Psoas muscle (tissue), 8 donors: Measurements from ENCODE around the gene AADACL4. TPM values are rescaled to one million over a fixed set of nuclear protein-coding genes. Genes with fewer than 3 reads are reported as not detected.

Experiments used
- ATAC-seq, 4 donors: fragments of 200-7000 bp; cut with Tn5 transposase; one replicate each; pipeline ENCODE4 v1.9.1; 2020; ENCODE audit warnings: moderate library complexity in 3 of 4, mild to moderate bottlenecking in 2 of 4
- DNase-seq, 2 donors: peaks; one replicate each; pipeline ENCODE4 v3.0.0-alpha.2; 2020
- H3K27ac ChIP-seq: fragments of 200-600 bp; one replicate; pipeline ENCODE4 v1.8.0; 2022
- H3K27me3 ChIP-seq, 3 donors: fragments of 200-600 bp in 1 of 3; one replicate each; pipeline versions ENCODE4 v1.6.1 to v1.8.0; 2013 to 2022; ENCODE audit warnings: low read length in 2 of 3, mild to moderate bottlenecking in 2 of 3, moderate library complexity in 1 of 3; ENCODE audit not compliant: insufficient read depth in 3 of 3
- H3K36me3 ChIP-seq, 2 donors: fragments of 200-600 bp in 1 of 2; one replicate each; pipeline versions ENCODE4 v1.6.1 to v1.8.0; 2013 to 2022; ENCODE audit warnings: low read depth in 1 of 2, mild to moderate bottlenecking in 1 of 2, moderate library complexity in 1 of 2; ENCODE audit not compliant: insufficient read depth in 1 of 2
- H3K4me1 ChIP-seq: fragments of 200-600 bp; one replicate; pipeline ENCODE4 v1.8.0; 2022
- H3K4me3 ChIP-seq: fragments of 200-600 bp; one replicate; pipeline ENCODE4 v1.8.0; 2022; ENCODE audit warnings: mild to moderate bottlenecking
- H3K9me3 ChIP-seq: fragments of 200-600 bp; one replicate; pipeline ENCODE4 v1.8.0; 2022
- WGBS, 3 donors: extraction: QIAGEN DNeasy Blood & Tissue Kit; methylation state at CpG; one replicate each; pipeline versions ENCODE4 v1.1.6 to v1.1.7; 2013; 5-methylcytosine and 5-hydroxymethylcytosine counted together
- intact Hi-C, 2 donors: fragments of 100-400 bp; cut with DNase I; formaldehyde crosslinking; loops; one replicate each; pipeline versions ENCODE4 v1.11.0 to v1.14.2; 2022
- polyA plus RNA-seq, 3 donors: library from polyadenylated mRNA; stranded (reverse); fragments of 200-250 nt; gene quantifications; one replicate each; pipeline ENCODE4 v1.2.3, GENCODE V29; 2013
- total RNA-seq, 4 donors: library from RNA; stranded (reverse); fragmentation: NEBNext Ultra II Directional in 2 of 4; extraction: Animal tissue kit (Norgen Biotek cat#: 25700) in 2 of 4; gene quantifications; one replicate each; pipeline versions ENCODE4 v1.2.1 to v1.2.4, GENCODE V29; 2021 to 2023
- TF ChIP-seq, protein P1 (sequence below): fragments of 200-600 bp; IDR thresholded peaks from one replicate; pipeline ENCODE4 v1.8.0; 2022; ENCODE audit warnings: antibody characterized with exemption
- donor health status: healthy with polysubstance abuse.
- donor health status: DM: no; HTN: no; CAD: no; lungs with moderate emphysema.
- donor health status: Bipolar disorder and iron deficiency.
- donor health status: healthy.
- donor health status: DM: yes; HTN: yes; CAD: no.
- donor health status: DM: no; HTN: no; CAD: no.
- donor health status: DM: no; HTN: no; CAD: no.
- donor health status: DM: yes; HTN: yes; CAD: no.

AADACL4 gene
- total and polyA plus RNA-seq, 7 donors: not detected

DNA sequence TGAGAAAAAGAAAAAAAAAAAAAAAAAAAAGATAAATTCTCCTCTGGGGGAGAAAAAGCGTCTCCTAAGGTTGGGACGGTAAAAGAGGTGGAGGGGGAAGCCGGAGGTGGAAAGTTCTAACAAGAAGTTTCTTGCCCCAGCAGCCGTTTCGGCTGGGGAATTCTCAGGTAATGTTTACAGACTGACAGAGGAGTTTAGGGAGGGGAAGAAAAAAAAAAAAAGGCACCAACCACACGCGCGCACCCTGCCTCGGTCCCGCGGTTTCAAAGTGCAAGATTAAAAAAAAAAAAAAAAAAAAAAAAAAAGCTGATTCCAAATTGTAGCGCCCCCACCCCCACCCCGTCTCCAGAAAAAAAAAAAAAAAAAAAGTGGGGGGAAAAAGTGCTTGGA is 26.4 kb upstream of the AADACL4 start:
- peak in 1 of 4 donors; percentile 0 for ATAC-seq
- TF ChIP-seq, protein P1, sequence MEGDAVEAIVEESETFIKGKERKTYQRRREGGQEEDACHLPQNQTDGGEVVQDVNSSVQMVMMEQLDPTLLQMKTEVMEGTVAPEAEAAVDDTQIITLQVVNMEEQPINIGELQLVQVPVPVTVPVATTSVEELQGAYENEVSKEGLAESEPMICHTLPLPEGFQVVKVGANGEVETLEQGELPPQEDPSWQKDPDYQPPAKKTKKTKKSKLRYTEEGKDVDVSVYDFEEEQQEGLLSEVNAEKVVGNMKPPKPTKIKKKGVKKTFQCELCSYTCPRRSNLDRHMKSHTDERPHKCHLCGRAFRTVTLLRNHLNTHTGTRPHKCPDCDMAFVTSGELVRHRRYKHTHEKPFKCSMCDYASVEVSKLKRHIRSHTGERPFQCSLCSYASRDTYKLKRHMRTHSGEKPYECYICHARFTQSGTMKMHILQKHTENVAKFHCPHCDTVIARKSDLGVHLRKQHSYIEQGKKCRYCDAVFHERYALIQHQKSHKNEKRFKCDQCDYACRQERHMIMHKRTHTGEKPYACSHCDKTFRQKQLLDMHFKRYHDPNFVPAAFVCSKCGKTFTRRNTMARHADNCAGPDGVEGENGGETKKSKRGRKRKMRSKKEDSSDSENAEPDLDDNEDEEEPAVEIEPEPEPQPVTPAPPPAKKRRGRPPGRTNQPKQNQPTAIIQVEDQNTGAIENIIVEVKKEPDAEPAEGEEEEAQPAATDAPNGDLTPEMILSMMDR: no peak
- H3K36me3 ChIP-seq: peaks cover 0 to 9% of the 10 kb centered on the region in 2 donors
- H3K9me3 ChIP-seq: no peaks in the 10 kb centered on the region
- WGBS, 3 donors: 1 to 4% (median 2%) methylated on average over 11 to 13 of the region's 13 CpGs
- H3K27ac ChIP-seq: peak overlapping the region; percentile 96
- peak overlapping the region; percentile 85 for H3K4me3 ChIP-seq
- peak in 1 of 2 donors; percentile 55 for DNase-seq
- H3K27me3 ChIP-seq: no peaks in the 10 kb centered on the region
- intact Hi-C loops: loop anchor here (1.0 to 5.0 kb wide), 4 partner anchors 23 to 210 kb away; no protein-coding TSS in a partner anchor
- peaks cover 35% of the 10 kb centered on the region for H3K4me1 ChIP-seq

GRCh38 chr1:12617901-12618660 is 25.8 kb upstream of the AADACL4 start, which contains the start of gene DHRS3:
Gene DHRS3, minus strand, starts transcription at chr1:12618210. Its CDS starts 862 bp downstream, at chr1:12617348.
- H3K36me3 ChIP-seq: peaks cover 0 to 3% of the 10 kb centered on the region in 2 donors
- DNase-seq: peak; percentile 82 to 90
- H3K9me3 ChIP-seq: no peaks in the 10 kb centered on the region
- peak within 1 kb of the TSS; percentile 85 for H3K4me3 ChIP-seq
- peak within 1 kb of the TSS; percentile 96 for H3K27ac ChIP-seq
- no peaks in the 10 kb centered on the region for H3K27me3 ChIP-seq
- H3K4me1 ChIP-seq: peaks cover 36% of the 10 kb centered on the region
- intact Hi-C loops: loop anchor here (1.0 to 5.0 kb wide), 4 partner anchors 23 to 211 kb away; no protein-coding TSS in a partner anchor
- WGBS, 3 donors: 4 to 13% (median 7%) methylated on average over 63 to 69 of the region's 69 CpGs
- TF ChIP-seq, protein P1: no peak
- ATAC-seq: peak; percentile 71 to 75 (median 72)

DNA sequence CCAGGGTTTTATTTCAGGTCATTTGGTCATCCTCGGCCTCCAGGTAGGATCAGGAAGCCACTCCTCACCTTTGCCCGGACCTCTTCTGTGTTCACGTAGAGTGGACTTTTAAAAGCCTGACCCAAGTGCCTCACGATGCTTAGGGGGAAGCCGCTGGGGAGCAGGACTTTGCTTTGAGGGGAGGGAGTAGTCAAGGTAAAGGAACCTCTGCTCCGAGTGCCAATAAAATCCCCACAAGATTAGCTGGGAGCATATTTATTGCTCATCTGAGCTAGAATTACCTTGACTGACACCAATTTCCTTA is 25.3 kb upstream of the AADACL4 start:
- ATAC-seq (no peak), DNase-seq (no peak)
- intact Hi-C loops: loop anchor here (5.0 kb wide), 2 partner anchors 76 to 211 kb away; no protein-coding TSS in a partner anchor
- Histone ChIP-seq H3K4me1 (peaks cover 31% of the 10 kb centered on the region), H3K27ac (peak overlapping the region; percentile 96), H3K27me3 (no peaks in the 10 kb centered on the region), H3K4me3 (peak overlapping the region; percentile 85), H3K36me3 (no peaks in the 10 kb centered on the region), H3K9me3 (no peaks in the 10 kb centered on the region)
- 17 to 25% (median 25%) methylated on average over 6 of the region's 6 CpGs for WGBS, 3 donors
- TF ChIP-seq, protein P1: no peak

DNA sequence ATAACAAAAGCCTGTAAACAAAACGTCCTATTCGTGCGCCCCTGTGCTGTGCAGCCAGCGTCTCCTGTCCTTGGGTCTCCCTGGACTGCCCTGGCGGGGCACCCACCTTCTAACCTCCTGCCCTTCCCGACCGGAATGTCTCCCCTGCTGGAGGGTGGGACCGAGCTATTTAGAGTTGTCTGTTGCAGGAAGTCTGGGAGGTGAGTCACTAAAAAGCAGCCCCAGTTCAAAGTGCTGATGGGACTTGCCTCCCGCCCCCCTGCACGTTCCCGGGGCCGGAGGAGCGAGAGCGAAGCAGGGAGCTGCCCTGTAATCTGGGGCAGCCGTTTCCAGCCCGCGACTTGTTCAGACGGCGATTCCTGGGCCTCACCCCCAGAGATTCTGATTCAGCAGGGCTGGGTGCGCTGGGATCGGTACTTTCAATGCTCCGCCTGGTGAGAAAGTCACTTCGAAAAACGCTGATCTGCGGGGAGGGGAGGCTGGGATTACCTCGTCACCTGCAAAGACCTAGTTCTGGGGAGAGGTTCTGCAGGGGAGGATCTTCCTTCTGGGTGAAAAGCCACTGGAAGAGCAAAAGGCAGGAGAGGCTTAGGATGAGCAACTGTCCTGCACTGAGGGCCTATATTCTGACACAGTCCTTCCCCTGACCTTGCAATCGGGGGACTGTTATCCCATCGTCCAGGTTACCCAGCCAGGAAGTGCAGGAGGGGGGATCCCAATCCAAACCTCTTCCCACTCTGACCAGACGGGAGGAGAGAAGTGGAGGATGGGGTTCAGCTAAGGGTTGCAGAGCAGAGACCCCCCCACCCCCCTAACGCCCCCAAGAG is 24.7 kb upstream of the AADACL4 start:
- WGBS, 3 donors: 36 to 53% (median 37%) methylated on average over 30 of the region's 30 CpGs
- intact Hi-C loops: loop anchor here (5.0 kb wide), 2 partner anchors 77 to 212 kb away; no protein-coding TSS in a partner anchor

More for the DNA sequence above, 24.7 kb upstream of the AADACL4 start:
- H3K27me3 ChIP-seq: no peaks in the 10 kb centered on the region
- peak overlapping the region; percentile 85 for H3K4me3 ChIP-seq
- H3K9me3 ChIP-seq: no peaks in the 10 kb centered on the region
- TF ChIP-seq, protein P1: no peak
- peaks cover 31% of the 10 kb centered on the region for H3K4me1 ChIP-seq
- peak; percentile 82 to 87 for DNase-seq
- H3K27ac ChIP-seq: peak overlapping the region; percentile 96
- H3K36me3 ChIP-seq: no peaks in the 10 kb centered on the region
- ATAC-seq: peak; percentile 53 to 68 (median 64)
